HG02588 (cell line): Measurements from ENCODE around the gene PAM.
A peak's percentile ranks its signal among the peaks of the same experiment; 100 is the strongest.

Source experiments
- ATAC-seq: cut with Tn5 transposase; IDR thresholded peaks from one replicate; pipeline ENCODE4 v1.9.1; 2021; ENCODE audit warnings: mild to moderate bottlenecking, moderate library complexity; ENCODE audit not compliant: unreplicated experiment

Gene PAM

DNA sequence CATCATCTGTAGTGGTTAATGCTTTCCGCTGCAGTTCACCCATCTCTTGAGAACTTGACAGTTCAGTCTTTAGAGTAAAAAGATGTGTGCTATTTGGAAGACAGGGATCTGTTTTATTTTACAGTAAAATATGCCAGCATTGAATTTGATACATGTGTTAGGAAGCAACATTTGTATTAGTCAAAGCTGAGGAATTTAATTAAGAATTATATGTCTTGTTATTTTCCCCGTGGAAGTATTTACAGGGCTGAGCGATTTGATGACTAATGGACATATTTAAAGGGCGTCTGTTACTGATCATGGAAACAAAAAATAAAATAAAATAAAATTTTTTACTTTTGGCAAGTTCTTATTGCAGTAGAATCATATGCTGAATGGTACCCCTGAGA, 101.3 kb downstream of the PAM start:
- ATAC-seq, result no peak

DNA sequence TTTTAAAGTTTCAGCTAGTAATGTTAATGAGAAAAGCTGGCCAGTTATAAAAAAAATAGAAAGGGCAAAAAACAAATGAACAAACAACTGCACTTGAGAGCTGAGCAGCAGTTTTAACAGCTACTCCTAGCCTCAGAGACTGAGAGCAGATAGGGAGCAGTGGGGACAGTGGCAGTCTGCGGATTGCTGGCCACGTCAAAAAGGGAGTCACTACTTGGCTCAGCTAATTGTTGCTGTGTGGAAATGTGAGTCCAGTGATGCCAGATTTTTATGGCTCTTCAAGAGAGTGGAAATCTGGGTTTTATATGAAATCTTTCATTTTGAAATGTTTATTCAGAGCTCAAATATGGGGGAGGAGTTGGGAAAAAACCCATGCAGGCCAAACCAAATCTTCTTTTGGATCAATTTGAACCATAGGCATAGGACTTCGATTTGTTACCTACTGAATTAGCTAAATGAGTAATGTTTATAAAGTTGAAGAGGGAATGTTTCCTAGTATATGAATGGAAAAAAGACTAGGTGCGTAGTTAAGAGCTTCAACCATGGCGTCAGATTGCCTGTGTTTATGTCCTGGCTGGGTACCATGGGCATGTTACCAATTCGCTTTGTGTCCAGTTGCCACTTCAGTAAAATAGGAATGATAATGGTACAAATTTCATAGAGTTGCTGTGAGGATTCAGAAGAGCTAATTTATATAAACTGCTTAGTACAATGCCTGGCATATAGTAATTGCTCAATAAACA, 102.1 kb downstream of the PAM start:
- no peak for ATAC-seq

DNA sequence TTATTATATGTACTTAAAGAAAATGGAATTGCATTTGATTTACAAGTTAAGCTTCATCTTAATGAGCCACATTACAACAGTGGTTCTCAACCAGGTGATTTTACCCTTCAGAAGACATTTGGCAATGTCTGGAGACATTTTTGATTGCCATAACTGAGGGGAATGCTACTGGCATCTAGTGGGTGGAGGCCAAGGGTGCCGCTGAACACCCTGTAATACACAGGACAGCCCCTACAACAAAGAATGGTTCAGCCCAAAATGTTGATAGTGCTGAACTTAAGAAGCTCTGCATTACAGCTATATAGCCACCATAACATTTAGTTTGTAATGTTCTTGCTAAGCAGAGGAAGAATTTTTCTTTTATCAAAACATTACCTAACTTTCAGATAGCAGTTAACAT, 103.1 kb downstream of the PAM start:
- no peak for ATAC-seq

DNA sequence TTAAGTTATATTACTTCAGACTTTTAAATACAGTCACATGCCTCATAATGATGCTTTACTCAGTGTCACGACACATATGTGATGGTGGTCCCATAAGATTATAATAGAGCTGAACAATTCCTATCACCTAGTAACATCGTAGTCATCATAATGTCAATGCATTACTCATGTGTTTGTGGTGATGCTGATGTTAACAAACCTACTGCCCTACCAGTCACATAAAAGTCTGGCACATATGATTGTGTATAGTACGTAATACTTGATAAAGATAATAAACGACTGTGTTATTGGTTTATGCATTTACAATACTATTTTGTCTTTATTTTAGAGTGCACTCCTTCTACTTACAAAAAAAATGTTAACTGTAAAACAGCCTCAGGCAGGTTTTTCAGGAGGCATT, 103.7 kb downstream of the PAM start:
- no peak for ATAC-seq

DNA sequence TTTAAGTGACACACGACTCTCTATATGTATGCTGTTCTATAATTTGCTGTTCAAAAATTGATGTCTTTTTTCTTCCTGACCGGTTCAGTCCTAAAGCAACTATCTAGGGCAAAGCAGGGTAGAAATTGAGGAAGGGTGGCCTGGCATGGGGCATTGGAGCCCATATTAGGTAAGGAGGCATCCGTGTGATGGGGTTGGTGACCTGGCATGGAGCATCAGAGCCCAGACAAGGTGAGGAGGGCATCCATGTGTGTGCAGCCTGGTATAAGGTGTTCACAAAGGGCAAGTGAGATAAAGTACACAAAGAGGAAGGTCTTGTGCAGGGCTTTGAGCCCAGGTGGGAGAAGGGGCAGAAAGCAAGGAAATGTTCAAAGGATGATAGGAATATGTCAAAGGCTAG, 104.9 kb downstream of the PAM start:
- no peak for ATAC-seq

DNA sequence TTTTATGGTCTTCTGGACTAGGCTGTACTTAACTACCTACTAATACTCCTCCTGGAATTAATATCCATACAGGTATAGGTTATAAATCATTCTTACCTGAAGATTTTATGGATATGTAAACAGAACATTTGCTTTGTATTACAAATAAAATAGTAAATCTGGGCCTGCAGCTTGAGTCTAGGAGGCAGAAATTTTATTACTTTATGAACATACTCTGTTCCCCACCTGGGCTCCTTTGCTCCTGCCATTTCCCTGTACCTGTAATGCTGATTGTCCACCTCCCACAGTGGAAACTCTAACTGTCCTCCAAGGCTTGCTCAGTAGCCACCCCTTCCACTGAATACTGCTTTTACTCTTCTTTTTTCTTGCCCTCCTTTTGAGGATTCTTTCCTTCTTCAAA, 108.0 kb downstream of the PAM start:
- no peak for ATAC-seq

DNA sequence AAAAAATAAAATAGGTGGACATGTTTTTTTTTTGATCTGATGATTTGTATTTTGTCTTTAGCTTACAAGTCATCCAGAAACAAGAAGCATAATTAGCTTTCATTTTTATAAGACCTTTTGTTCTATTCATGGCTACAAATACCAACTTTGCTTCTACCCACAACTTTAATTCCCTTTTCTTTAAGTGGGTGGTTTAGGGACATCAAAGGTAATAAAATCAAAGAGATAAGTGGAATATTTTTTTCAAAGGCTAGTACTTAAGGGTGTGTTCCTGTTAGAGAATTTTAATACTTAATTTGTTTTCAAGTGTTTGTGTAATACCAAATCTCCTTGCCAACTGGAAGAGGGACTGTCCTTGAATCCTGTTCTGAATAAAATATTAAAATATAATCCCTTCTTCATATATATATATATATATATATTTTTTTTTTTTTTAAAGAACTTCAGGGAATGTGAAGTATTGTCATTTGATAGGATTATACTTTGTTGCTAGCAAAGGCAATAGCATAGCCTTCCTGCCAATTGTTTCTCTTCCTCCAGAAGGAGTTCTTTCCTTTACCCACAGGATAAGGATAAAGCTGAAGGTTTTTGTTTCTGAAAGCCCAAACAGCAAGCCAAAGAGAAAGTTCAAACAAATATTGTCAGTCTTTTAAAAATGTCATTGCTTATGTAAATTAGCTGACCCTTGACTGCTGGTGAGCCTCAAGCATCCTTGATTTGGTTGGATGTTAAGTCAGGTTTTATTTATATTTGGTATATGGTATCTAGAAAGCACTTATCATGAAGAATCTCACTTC, 108.9 kb downstream of the PAM start:
- no peak for ATAC-seq

DNA sequence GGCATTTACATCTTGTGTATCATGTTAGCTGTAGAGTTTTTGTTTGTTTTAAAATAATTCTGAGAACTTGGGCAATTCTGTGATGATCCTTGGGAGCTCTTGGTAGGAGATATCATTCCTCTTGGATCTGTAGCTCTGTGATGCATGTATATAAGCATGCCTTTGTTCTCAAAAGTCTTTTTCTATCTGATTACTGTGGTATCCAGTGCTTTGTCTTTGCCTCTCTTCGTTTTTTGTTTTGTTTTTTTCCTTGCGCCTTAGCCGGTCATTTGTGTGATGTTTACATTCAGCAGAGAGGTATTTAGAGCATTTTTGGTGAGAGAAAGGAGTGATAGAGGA, 110.0 kb downstream of the PAM start:
- ATAC-seq, result no peak

DNA sequence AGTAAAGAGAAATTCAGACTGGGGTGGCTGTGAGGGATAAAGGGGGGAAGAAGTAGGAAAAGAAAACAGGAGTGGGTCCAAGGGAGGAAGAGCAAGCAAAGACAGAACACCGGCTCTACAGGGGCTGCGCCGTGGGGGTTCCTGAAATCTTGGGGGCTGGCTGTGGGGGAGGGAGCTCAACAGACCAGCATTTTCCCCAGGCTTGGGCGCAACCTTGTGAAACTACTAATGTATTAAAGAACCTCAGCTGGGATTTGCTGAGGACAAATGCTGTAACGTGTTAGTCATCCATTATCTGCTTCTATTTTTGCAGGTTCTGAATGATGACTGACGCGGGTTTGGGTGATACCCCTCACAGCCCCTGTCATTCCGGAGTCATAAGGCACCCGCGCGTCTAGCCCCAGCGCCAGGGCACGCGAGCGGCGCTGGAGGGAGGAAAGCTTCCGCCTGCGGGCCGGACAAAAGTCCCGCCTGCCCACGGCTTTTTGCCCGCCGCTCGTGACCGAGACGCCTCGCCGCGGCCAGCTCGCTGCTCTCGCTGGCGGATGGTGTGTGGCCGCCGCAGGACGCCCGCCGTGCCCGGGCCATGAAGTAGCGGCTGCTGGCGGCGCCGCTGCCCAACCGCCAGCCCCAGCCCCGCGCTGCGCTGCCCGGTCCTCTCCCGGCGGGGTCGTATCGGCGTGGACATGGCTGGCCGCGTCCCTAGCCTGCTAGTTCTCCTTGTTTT, 110.6 kb downstream of the PAM start:
- ATAC-seq, result peak; percentile 84

DNA sequence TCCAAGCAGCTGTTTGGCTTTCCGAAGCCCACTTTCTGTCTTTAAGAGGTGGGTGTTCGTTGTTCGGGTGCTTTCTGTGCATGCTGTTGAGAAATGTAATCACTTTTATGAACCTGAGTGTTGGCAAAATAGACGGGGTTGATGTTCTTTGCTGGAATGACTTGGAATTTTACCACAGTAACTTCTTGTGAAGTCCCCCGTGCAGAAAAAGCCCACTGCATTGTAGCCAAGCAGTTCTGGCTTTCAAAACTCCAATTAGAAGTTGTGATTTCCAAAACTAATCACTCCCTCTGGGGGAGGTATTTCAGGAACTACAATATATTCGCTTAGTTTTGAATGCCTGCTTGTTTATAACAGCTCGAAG, 111.1 kb downstream of the PAM start:
- peak; percentile 1 for ATAC-seq

DNA sequence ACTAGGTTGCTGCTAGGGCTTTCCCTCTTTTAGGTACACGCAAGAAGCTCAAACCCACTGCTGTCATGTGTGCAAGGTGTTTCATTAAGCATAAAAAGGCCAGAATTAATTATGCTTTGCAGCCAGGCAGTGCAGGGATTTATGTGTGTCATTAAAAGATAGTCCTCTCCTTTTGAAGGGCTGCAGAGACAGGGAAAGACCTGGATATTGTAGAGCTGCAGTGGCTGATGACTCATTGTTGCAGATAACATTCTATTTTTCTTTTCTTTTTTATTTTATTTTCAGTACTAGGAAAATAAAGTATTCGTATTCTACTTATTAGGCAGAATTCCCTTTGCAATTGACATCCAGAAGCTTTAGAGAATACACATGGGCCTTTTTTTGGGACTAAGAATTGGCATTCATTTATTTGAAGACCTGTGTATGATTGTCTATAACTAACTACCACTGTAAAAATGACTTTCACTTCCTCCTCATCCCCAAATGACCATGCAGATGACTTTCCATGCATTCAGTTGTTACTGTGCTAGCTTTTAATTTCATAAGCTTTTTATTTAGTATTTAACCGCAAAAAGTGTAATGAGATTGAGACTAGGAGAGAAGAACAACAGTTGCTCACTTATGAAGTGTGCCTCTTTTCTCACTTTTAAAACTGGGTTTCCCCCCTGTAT, 113.0 kb downstream of the PAM start:
- ATAC-seq, result no peak

DNA sequence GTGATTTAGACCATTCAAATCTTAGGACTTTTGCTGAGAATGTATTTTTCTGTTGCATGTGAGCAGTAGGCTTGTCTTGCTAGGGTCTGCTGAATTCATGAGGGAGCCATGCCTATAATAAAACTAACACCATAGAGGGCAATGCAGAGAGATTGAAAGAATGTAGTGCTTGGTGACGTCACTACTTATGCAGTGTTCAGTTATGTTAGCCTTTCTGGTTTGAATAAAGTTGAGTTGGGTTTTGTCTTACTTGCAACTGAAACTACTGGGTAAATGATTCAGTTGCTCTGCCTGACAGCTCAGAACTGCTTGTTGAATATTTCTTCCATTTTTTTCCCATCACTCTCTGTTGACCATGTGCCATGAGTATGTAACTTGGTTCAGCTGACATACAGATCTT, 114.1 kb downstream of the PAM start:
- ATAC-seq, result no peak

DNA sequence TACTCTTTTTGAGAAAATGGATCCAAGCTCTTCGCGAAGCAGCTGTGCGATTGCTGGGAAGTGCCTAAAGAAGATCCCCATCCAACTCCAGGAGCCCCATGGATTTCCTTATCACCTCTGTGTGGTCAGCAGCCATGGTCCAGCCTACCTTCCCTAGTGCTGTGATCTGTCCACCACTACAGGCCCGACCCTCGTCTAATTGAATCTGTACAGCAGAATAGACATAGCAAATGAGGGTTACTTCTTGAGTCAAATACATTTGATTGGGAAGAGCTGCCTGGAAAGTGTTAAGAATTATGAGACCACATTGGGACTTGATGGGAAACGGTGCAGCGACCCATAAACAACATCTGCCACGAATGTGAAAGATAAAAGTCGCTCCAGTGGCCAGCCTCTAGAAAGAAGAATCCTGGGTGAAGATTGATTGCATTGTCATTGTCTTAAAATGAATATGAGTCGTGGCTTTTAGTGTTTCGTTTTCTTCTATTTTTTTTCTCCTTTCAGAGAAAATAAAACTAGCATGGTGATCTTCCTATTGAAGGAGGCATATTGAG, 118.4 kb downstream of the PAM start:
- no peak for ATAC-seq

DNA sequence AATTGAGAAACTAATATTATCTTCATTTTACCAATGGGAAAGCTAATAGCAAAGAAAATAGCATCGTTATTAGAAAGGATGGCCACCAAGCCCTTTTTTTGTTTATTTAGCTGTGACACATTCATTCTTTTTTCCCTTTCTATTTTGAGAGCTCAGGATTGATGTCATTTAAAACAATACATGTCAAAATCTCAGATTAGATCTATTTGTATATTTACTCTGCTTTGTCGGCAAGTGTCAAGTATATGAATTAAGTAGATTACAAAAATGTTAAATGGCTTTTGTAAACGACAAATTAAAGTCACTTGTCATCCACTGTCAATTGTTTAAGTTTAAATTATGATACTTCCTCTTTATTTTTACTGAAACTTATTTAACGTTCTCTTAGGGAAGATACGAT, 118.9 kb downstream of the PAM start:
- ATAC-seq, result no peak

DNA sequence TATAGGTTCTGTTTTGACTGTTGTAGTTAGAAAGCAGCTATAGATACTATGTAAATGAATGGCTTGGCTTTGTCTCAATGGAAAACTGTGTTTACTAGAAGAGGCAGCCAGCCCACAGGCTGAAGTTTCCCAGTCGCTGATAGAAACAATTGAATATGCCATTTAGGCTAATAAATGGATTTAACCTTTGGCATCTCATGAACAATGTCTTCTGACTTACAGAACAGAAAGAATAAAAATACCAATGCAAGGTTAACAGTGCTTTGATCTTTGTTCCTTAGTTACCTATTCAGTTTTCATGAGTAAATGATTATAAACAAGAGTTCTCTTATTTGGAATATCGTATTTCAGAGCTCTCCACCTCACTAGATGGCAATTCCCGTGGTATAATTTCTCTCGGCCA, 120.6 kb downstream of the PAM start:
- no peak for ATAC-seq

DNA sequence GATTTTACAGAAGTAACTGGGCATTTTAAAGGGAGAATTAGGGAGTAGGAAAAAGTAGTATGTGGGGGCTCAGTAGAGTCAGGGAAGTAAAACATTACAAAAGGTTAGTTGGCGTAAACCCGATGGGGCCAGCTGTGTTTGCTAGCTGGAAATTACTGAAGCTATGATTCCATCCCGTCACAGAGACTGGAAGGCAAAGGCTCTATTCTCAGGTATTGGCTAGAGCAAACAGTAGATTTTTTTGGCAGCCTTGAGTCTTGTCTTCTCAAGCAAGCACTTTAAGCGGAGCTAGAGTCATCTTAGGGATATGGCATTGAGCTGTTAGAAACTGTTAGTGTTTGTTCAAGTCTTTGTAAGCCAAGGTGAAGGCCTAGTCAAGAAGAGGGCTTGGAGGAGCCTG, 121.5 kb downstream of the PAM start:
- no peak for ATAC-seq

DNA sequence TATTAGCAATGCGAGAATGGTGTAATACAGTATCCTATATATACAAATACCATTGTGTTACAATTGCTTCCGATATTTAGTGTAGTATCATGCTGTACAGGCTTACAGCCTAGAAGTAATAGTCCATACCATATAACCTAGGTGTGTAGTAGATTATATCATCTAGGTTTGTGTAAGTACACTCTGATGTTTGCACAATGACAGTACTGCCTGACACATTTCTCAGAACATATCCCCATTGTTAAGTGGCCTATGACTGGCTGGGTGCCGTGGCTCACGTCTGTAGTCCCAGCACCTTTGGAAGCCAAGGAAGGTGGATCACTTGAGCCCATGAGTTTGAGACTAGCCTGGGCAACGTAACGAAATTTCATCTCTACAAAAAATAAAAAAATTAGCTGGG, 124.6 kb downstream of the PAM start:
- no peak for ATAC-seq

DNA sequence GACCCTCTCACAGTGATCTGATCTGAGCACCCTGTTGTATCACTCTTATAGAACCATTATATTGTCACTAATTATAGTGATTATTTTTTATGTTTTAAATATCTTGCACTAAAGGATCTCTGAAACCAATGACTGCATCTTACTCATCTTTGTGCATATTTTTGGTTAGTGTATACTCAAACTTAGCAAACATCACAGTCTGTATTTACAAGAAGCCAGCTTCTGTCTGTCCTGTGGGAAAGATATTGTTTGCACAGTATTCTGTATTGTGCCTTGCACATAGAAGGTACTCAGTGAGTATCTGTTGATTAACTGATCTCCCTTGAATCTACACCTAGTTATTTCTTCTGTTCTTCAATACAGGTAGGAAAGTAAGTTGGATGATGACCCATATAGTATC, 131.5 kb downstream of the PAM start:
- ATAC-seq, result no peak

DNA sequence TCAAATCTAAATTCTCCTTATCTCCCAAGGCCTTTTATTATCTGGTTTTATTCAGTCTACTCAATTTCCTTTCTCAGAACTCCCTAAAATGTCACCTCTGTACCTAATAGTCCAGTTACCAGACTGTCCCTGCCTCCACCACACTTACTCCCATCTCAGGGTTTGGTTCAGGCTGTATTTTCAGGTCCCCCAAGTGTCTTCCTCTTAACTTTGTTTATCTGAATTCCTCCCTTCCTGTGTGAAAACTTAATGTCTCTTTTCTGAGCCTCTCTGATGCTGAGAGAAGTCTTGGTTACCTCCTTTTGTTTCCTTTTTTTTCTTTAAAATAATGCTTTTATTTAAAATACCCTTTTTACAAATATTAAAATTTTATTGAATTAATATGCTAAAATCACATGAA, 133.4 kb downstream of the PAM start:
- no peak for ATAC-seq

DNA sequence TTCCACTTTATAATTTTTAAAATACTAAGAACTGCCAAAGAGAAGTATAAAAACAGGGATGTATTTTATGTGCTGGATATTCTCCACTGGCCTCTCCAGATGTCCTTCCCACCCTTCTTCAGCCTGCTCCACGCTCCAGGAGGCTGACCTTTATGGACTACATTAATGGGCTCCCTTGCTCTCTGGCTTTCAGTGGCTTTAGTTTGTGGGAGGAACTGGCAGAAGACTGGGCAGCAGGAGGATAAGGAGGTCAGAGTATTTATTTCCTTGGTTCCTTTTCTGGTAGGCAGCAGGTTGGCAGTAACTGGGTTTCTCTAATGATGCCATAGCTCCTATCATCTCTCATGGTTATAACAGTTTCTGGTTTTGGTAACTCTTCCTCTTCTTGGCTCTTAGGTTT, 133.9 kb downstream of the PAM start:
- no peak for ATAC-seq

DNA sequence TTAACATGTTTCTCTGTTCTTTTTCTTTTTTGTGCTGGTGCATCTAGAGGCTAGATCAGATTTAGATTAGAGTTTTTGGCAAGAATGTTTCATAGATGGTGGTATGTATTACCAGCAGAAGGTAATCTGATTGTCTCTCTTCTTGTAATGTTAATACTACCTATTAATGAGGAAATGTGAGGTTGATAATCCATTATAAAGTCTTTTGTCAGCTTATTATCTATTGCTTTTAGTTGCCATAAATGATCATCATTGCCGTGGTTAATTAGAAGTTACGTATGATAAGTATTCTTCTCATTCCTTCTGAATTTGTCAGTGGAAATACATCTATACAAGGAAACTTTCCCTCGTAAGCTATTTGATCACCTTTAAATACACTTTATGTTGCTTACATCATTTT, 135.0 kb downstream of the PAM start:
- no peak for ATAC-seq
